BJ (cell line): Measurements from ENCODE around the gene PLA2G2D. TPM values are rescaled to one million over a fixed set of nuclear protein-coding genes. Genes with fewer than 3 reads are reported as not detected.

Experiments used
- CTCF ChIA-PET: fragments of 350-600 bp; formaldehyde crosslinking; extraction: SDS; loops from one replicate; lab custom pipeline; 2021; ENCODE audit warnings: antibody characterized with exemption, inconsistent platforms; lab: Yijun Ruan, JAX
- POLR2A ChIA-PET: fragments of 300-600 bp; sonication (Branson Sonifier 250); formaldehyde crosslinking; extraction: SDS; loops from one replicate; lab custom pipeline; 2021; ENCODE audit warnings: antibody characterized with exemption; lab: Charles Lee
- DNase-seq: peaks from one replicate; pipeline ENCODE4 v3.0.0-alpha.2; 2011; ENCODE audit warnings: low read depth
- H3K27me3 ChIP-seq: 2 replicates; pipeline ENCODE4 v1.6.0; 2011; ENCODE audit warnings: low read length; ENCODE audit not compliant: control insufficient read depth, insufficient read depth
- H3K36me3 ChIP-seq: 2 replicates; pipeline ENCODE4 v1.5.1; 2011; ENCODE audit warnings: low read length; ENCODE audit not compliant: control insufficient read depth, insufficient read depth
- H3K4me3 ChIP-seq: 2 replicates; pipeline ENCODE4 v1.5.1; 2011; ENCODE audit warnings: low read depth, mild to moderate bottlenecking, control low read depth, low read length
- CTCF ChIP-seq: IDR thresholded peaks from 2 replicates; pipeline ENCODE4 v1.5.1; 2011; ENCODE audit warnings: low read depth, mild to moderate bottlenecking, control low read depth, inconsistent platforms, low read length, moderate library complexity; ENCODE audit not compliant: insufficient read depth
- polyA plus RNA-seq: library from polyadenylated mRNA; depleted of rRNA; stranded (reverse); fragments of >200 nt; gene quantifications from 2 replicates; pipeline ENCODE4 v1.2.3, GENCODE V29; 2011

Gene PLA2G2D
- polyA plus RNA-seq, 1 experiment: not detected

GRCh38 chr1:20114021-20114648 is 5.2 kb downstream of the PLA2G2D start:
- CTCF ChIA-PET: interaction anchor here (1.7 kb wide), 1 partner anchor 12 kb away, joined by 7 read pairs; no protein-coding TSS in a partner anchor
- no peak for DNase-seq
- Histone ChIP-seq H3K36me3 (no peaks in the 10 kb centered on the region), H3K4me3 (no peak overlapping the region), H3K27me3 (peaks cover 3% of the 10 kb centered on the region; the same call in 1 of the 2 replicates)
- POLR2A ChIA-PET: no interaction called here
- TF ChIP-seq CTCF: no peak

- Histone ChIP-seq H3K4me3 (no peak overlapping the region), H3K27me3 (peaks cover 3% of the 10 kb centered on the region; the same call in 1 of the 2 replicates), H3K36me3 (no peaks in the 10 kb centered on the region)
- ChIA-PET POLR2A (no interaction called here), CTCF (no interaction called here)
- no peak for DNase-seq
- no peak for TF ChIP-seq CTCF
Measured at GRCh38 chr1:20112279-20113000, 6.9 kb downstream of the PLA2G2D start.

- ChIA-PET POLR2A (no interaction called here), CTCF (no interaction called here)
- H3K36me3 ChIP-seq: no peaks in the 10 kb centered on the region
- TF ChIP-seq CTCF: no peak
- H3K4me3 ChIP-seq: no peak overlapping the region
- DNase-seq: no peak
- peaks cover 3% of the 10 kb centered on the region; the same call in 1 of the 2 replicates for H3K27me3 ChIP-seq
Measured at GRCh38 chr1:20111452-20111851, 7.9 kb downstream of the PLA2G2D start.

- no peak for TF ChIP-seq CTCF
- no peak overlapping the region for H3K4me3 ChIP-seq
- CTCF ChIA-PET: interaction anchor here (1.4 kb wide), 1 partner anchor 9 kb away, joined by 3 read pairs; no protein-coding TSS in a partner anchor
- H3K36me3 ChIP-seq: no peaks in the 10 kb centered on the region
- H3K27me3 ChIP-seq: peaks cover 3% of the 10 kb centered on the region; the same call in 1 of the 2 replicates
- no peak for DNase-seq
- POLR2A ChIA-PET: no interaction called here
Measured at GRCh38 chr1:20110679-20111078, 8.7 kb downstream of the PLA2G2D start.

- H3K36me3 ChIP-seq: no peaks in the 10 kb centered on the region
- ChIA-PET CTCF (interaction anchor here (1.0 kb wide), 1 partner anchor 9 kb away, joined by 5 read pairs; no protein-coding TSS in a partner anchor), POLR2A (no interaction called here)
- no peak for TF ChIP-seq CTCF
- H3K27me3 ChIP-seq: peaks cover 3% of the 10 kb centered on the region; the same call in 1 of the 2 replicates
- H3K4me3 ChIP-seq: no peak overlapping the region
- no peak for DNase-seq
Measured at GRCh38 chr1:20109223-20109856, 10.0 kb downstream of the PLA2G2D start.
